Suprapubic skin (tissue), 4 donors: ENCODE data around the gene SLC16A8. TPM values are rescaled to one million over a fixed set of nuclear protein-coding genes. Genes with fewer than 3 reads are reported as not detected.
A peak's percentile ranks its signal among the peaks of the same experiment; 100 is the strongest.

ENCODE experiments used
- DNase-seq, 2 donors: peaks; one replicate each; pipeline ENCODE4 v3.0.0-alpha.2; 2019; ENCODE audit warnings: low spot score in 2 of 2
- H3K27ac ChIP-seq: fragments of 200-600 bp; sonication (generic); one replicate; pipeline ENCODE4 v1.5.1; 2019
- H3K27me3 ChIP-seq: fragments of 200-600 bp; sonication (generic); one replicate; pipeline ENCODE4 v1.5.1; 2019
- H3K36me3 ChIP-seq: fragments of 200-600 bp; sonication (generic); one replicate; pipeline ENCODE4 v1.5.1; 2019
- H3K4me1 ChIP-seq: fragments of 200-600 bp; sonication (generic); one replicate; pipeline ENCODE4 v1.5.1; 2019
- H3K4me3 ChIP-seq: fragments of 200-600 bp; sonication (generic); one replicate; pipeline ENCODE4 v1.5.1; 2019; ENCODE audit warnings: mild to moderate bottlenecking
- H3K9me3 ChIP-seq: fragments of 200-600 bp; sonication (generic); one replicate; pipeline ENCODE4 v1.5.1; 2019
- CTCF ChIP-seq, 2 donors: fragments of 200-600 bp in 1 of 2; fragments of 450-650 bp in 1 of 2; sonication (generic) in 1 of 2; IDR thresholded peaks; one replicate each; pipeline ENCODE4 v1.5.1; 2016 to 2019; ENCODE audit warnings: antibody characterized with exemption in 2 of 2, mild to moderate bottlenecking in 1 of 2, moderate library complexity in 1 of 2
- EP300 ChIP-seq: sonication (generic); formaldehyde crosslinking; IDR thresholded peaks from one replicate; pipeline ENCODE4 v1.6.1; 2017; ENCODE audit warnings: antibody characterized with exemption
- POLR2A ChIP-seq, 2 donors: fragments of 450-650 bp; IDR thresholded peaks; one replicate each; pipeline ENCODE4 v1.6.1; 2017; ENCODE audit warnings: antibody characterized with exemption in 2 of 2, mild to moderate bottlenecking in 2 of 2, moderate library complexity in 2 of 2
- POLR2AphosphoS5 ChIP-seq, 3 donors: sonication (generic); formaldehyde crosslinking; IDR thresholded peaks; one replicate each; pipeline ENCODE4 v1.6.1; 2017; ENCODE audit warnings: antibody characterized with exemption in 3 of 3
- WGBS: methylation state at CpG from one replicate; pipeline ENCODE4 v1.1.5; 2018; 5-methylcytosine and 5-hydroxymethylcytosine counted together
- total RNA-seq, 4 donors: library from RNA; depleted of rRNA; stranded (reverse); fragments of >200 nt; gene quantifications; one replicate each; pipeline ENCODE4 v1.1.0, GENCODE V29; 2016

Gene SLC16A8
- not detected for total RNA-seq

GRCh38 chr22:38083931-38084631 is at the start of gene SLC16A8:
SLC16A8 (minus strand) TSS chr22:38084184; CDS start chr22:38082873, 1,311 bp downstream.
- peak in 1 of 2 donors; percentile 57 for DNase-seq
- WGBS: 81% methylated on average over 15 of the region's 16 CpGs
- Histone ChIP-seq H3K27me3 (peaks cover 24% of the 10 kb centered on the region), H3K36me3 (peaks cover 8% of the 10 kb centered on the region), H3K9me3 (no peaks in the 10 kb centered on the region), H3K4me3 (no peak within 1 kb of the TSS), H3K27ac (no peak within 1 kb of the TSS), H3K4me1 (peaks cover 36% of the 10 kb centered on the region)
- TF ChIP-seq POLR2A (IDR thresholded peaks at IDR 0.05) (no peak), EP300 (no peak)

GRCh38 chr22:38133331-38133730 is 49.3 kb upstream of the SLC16A8 start:
- peaks cover 43% of the 10 kb centered on the region for H3K36me3 ChIP-seq
- WGBS: 88% methylated on average over 3 of the region's 4 CpGs
- no peaks in the 10 kb centered on the region for H3K4me1 ChIP-seq
- no peaks in the 10 kb centered on the region for H3K9me3 ChIP-seq
- peak; percentile 41 to 45 for DNase-seq
- no peak overlapping the region for H3K4me3 ChIP-seq
- H3K27ac ChIP-seq: no peak overlapping the region
- TF ChIP-seq POLR2AphosphoS5 (IDR thresholded peaks at IDR 0.05) (no peak), POLR2A (IDR thresholded peaks at IDR 0.05) (no peak), CTCF (IDR thresholded peaks at IDR 0.05) (no peak), EP300 (no peak)
- H3K27me3 ChIP-seq: no peaks in the 10 kb centered on the region

GRCh38 chr22:38132794-38133193 is 48.8 kb upstream of the SLC16A8 start:
- H3K27me3 ChIP-seq: no peaks in the 10 kb centered on the region
- TF ChIP-seq CTCF (IDR thresholded peaks at IDR 0.05) (no peak), POLR2A (IDR thresholded peaks at IDR 0.05) (no peak), EP300 (no peak), POLR2AphosphoS5 (IDR thresholded peaks at IDR 0.05) (no peak)
- no peak overlapping the region for H3K27ac ChIP-seq
- no peaks in the 10 kb centered on the region for H3K4me1 ChIP-seq
- peaks cover 44% of the 10 kb centered on the region for H3K36me3 ChIP-seq
- 97% methylated on average over 6 of the region's 28 CpGs for WGBS
- no peaks in the 10 kb centered on the region for H3K9me3 ChIP-seq
- no peak overlapping the region for H3K4me3 ChIP-seq
- peak; percentile 40 to 66 for DNase-seq

- TF ChIP-seq POLR2AphosphoS5 (IDR thresholded peaks at IDR 0.05) (no peak), EP300 (no peak), CTCF (IDR thresholded peaks at IDR 0.05) (no peak), POLR2A (IDR thresholded peaks at IDR 0.05) (no peak)
- Histone ChIP-seq H3K4me1 (no peaks in the 10 kb centered on the region), H3K9me3 (no peaks in the 10 kb centered on the region), H3K27ac (no peak overlapping the region), H3K36me3 (peaks cover 46% of the 10 kb centered on the region), H3K4me3 (no peak overlapping the region), H3K27me3 (no peaks in the 10 kb centered on the region)
- peak in 1 of 2 donors; percentile 15 for DNase-seq
- WGBS: 74% methylated on average over 3 of the region's 7 CpGs
These were observed 48.2 kb upstream of the SLC16A8 start for GRCh38 chr22:38132136-38132535.

GRCh38 chr22:38131399-38131798 is 47.4 kb upstream of the SLC16A8 start:
- H3K27me3 ChIP-seq: no peaks in the 10 kb centered on the region
- WGBS: 74% methylated on average over 2 of the region's 2 CpGs
- H3K27ac ChIP-seq: no peak overlapping the region
- H3K36me3 ChIP-seq: peaks cover 42% of the 10 kb centered on the region
- DNase-seq: no peak
- TF ChIP-seq CTCF (IDR thresholded peaks at IDR 0.05): no peak
- no peak for TF ChIP-seq EP300
- no peak for TF ChIP-seq POLR2AphosphoS5 (IDR thresholded peaks at IDR 0.05)
- no peak for TF ChIP-seq POLR2A (IDR thresholded peaks at IDR 0.05)
- H3K4me1 ChIP-seq: peaks cover 4% of the 10 kb centered on the region
- no peaks in the 10 kb centered on the region for H3K9me3 ChIP-seq
- no peak overlapping the region for H3K4me3 ChIP-seq
